ENCODE data around the gene DEFB113. TPM values are rescaled to one million over a fixed set of nuclear protein-coding genes. Genes with fewer than 3 reads are reported as not detected.

Gene DEFB113
- total RNA-seq (ENCODE audit: unreplicated experiment) = not detected
- long read RNA-seq = 0 reads

- Mint-ChIP-seq H3K9me3 (ENCODE audit: unreplicated experiment) (no peaks in the 10 kb centered on the region), H3K36me3 (ENCODE audit: low read depth, unreplicated experiment) (no peaks in the 10 kb centered on the region), H3K4me1 (ENCODE audit: unreplicated experiment) (no peaks in the 10 kb centered on the region), H3K27me3 (ENCODE audit: unreplicated experiment) (no peaks in the 10 kb centered on the region), H3K4me3 (ENCODE audit: unreplicated experiment) (no peak within 1 kb of the TSS), H3K27ac (ENCODE audit: unreplicated experiment) (no peak within 1 kb of the TSS)
- DNase-seq (ENCODE audit: low spot score) = no peak
- TF ChIP-seq, protein P1, sequence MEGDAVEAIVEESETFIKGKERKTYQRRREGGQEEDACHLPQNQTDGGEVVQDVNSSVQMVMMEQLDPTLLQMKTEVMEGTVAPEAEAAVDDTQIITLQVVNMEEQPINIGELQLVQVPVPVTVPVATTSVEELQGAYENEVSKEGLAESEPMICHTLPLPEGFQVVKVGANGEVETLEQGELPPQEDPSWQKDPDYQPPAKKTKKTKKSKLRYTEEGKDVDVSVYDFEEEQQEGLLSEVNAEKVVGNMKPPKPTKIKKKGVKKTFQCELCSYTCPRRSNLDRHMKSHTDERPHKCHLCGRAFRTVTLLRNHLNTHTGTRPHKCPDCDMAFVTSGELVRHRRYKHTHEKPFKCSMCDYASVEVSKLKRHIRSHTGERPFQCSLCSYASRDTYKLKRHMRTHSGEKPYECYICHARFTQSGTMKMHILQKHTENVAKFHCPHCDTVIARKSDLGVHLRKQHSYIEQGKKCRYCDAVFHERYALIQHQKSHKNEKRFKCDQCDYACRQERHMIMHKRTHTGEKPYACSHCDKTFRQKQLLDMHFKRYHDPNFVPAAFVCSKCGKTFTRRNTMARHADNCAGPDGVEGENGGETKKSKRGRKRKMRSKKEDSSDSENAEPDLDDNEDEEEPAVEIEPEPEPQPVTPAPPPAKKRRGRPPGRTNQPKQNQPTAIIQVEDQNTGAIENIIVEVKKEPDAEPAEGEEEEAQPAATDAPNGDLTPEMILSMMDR (IDR thresholded peaks at IDR 0.05; ENCODE audit: unreplicated experiment) = no peak
These were observed at the start of gene DEFB113 for GRCh38 chr6:49969605-49970004. DEFB113 (minus strand) TSS chr6:49969625; CDS start chr6:49969625, 0 bp downstream.

DNA sequence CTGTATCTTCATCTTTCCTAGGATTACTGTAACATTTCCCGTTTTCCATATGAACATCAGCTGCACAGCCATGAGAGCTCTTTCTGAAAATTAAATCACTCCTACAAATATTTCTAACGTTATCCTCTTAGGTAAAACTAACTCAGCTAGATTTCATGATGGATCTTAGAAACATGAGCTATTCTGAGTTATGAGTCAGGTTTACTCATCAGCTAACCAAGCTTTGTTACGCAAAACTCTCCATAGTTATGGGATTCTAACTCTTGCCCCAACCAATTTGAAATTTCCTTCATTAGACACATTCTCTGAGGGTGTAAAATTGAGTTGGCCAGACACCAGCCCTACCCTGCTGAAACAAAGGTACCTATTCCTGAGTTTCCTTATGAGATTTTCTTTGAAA lies 38.4 kb upstream of the DEFB113 start:
- no peak overlapping the region for H3K27ac Mint-ChIP-seq (ENCODE audit: unreplicated experiment)
- H3K4me1 Mint-ChIP-seq (ENCODE audit: unreplicated experiment) = no peaks in the 10 kb centered on the region
- H3K4me3 Mint-ChIP-seq (ENCODE audit: unreplicated experiment) = no peak overlapping the region
- TF ChIP-seq, protein P1 (IDR thresholded peaks at IDR 0.05; ENCODE audit: unreplicated experiment) = no peak
- H3K9me3 Mint-ChIP-seq (ENCODE audit: unreplicated experiment) = no peaks in the 10 kb centered on the region
- H3K27me3 Mint-ChIP-seq (ENCODE audit: unreplicated experiment) = no peaks in the 10 kb centered on the region
- no peak for DNase-seq (ENCODE audit: low spot score)
- H3K36me3 Mint-ChIP-seq (ENCODE audit: low read depth, unreplicated experiment) = no peaks in the 10 kb centered on the region

- no peak overlapping the region for H3K27ac Mint-ChIP-seq (ENCODE audit: unreplicated experiment)
- no peaks in the 10 kb centered on the region for H3K4me1 Mint-ChIP-seq (ENCODE audit: unreplicated experiment)
- no peak overlapping the region for H3K4me3 Mint-ChIP-seq (ENCODE audit: unreplicated experiment)
- DNase-seq (ENCODE audit: low spot score) = no peak
- no peaks in the 10 kb centered on the region for H3K9me3 Mint-ChIP-seq (ENCODE audit: unreplicated experiment)
- H3K36me3 Mint-ChIP-seq (ENCODE audit: low read depth, unreplicated experiment) = no peaks in the 10 kb centered on the region
- H3K27me3 Mint-ChIP-seq (ENCODE audit: unreplicated experiment) = no peaks in the 10 kb centered on the region
- TF ChIP-seq, protein P1 (IDR thresholded peaks at IDR 0.05; ENCODE audit: unreplicated experiment) = no peak
These were observed 33.7 kb upstream of the DEFB113 start for GRCh38 chr6:50003139-50003538.

GRCh38 chr6:49995278-49995677 lies 25.9 kb upstream of the DEFB113 start:
- H3K4me1 Mint-ChIP-seq (ENCODE audit: unreplicated experiment) = no peaks in the 10 kb centered on the region
- DNase-seq (ENCODE audit: low spot score) = no peak
- no peaks in the 10 kb centered on the region for H3K36me3 Mint-ChIP-seq (ENCODE audit: low read depth, unreplicated experiment)
- H3K9me3 Mint-ChIP-seq (ENCODE audit: unreplicated experiment) = no peaks in the 10 kb centered on the region
- H3K27me3 Mint-ChIP-seq (ENCODE audit: unreplicated experiment) = no peaks in the 10 kb centered on the region
- no peak overlapping the region for H3K4me3 Mint-ChIP-seq (ENCODE audit: unreplicated experiment)
- H3K27ac Mint-ChIP-seq (ENCODE audit: unreplicated experiment) = no peak overlapping the region
- TF ChIP-seq, protein P1 (IDR thresholded peaks at IDR 0.05; ENCODE audit: unreplicated experiment) = no peak

DNA sequence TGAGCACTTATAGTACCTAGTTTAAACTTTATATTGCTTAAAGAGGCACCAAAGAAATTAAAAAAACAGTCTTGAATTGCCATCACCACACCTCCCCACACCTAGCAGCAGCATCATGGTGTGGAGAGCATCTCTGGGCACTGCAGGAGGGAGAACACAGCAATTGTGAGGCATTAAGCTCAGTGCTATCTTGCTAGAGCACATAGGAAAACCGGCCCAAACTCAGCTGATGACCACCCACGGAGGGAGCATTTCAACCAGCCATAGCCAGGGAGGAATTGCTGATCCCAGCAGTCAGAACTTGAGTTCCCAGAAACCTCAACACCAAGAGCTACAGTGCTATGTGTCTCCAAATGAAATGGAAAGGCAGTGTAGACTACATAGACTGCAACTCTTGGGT lies 19.5 kb upstream of the DEFB113 start:
- H3K9me3 Mint-ChIP-seq (ENCODE audit: unreplicated experiment) = no peaks in the 10 kb centered on the region
- TF ChIP-seq, protein P1 (IDR thresholded peaks at IDR 0.05; ENCODE audit: unreplicated experiment) = no peak
- no peaks in the 10 kb centered on the region for H3K36me3 Mint-ChIP-seq (ENCODE audit: low read depth, unreplicated experiment)
- H3K4me3 Mint-ChIP-seq (ENCODE audit: unreplicated experiment) = no peak overlapping the region
- DNase-seq (ENCODE audit: low spot score) = no peak
- H3K27me3 Mint-ChIP-seq (ENCODE audit: unreplicated experiment) = peaks cover 1% of the 10 kb centered on the region
- H3K27ac Mint-ChIP-seq (ENCODE audit: unreplicated experiment) = no peak overlapping the region
- H3K4me1 Mint-ChIP-seq (ENCODE audit: unreplicated experiment) = no peaks in the 10 kb centered on the region
